ENCODE data around the gene SPINDOC. TPM values are rescaled to one million over a fixed set of nuclear protein-coding genes. Genes with fewer than 3 reads are reported as not detected.

SPINDOC gene
- total RNA-seq, 1 experiment from 2014 or later: 49.7 TPM

DNA sequence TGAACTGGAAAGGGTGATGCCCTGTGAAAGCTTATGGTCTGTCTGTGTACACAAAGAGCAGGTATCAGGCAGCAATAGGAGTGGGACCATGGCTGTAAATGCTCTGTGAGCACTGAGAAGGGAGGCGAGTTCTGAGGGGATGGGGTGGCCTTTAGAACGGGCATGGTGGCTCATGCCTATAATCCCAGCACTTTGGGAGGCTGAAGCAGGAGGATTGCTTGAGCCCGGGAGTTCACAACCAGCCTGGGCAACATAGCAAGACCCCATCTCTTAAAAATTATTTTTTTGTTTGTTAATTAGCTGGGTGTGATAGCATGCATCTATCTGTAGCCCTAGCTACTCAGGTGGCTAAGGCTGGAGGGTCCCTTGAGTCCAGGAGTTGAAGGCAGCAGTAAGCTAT, 3.5 kb downstream of the SPINDOC start:
- BruUV-seq (replicated peaks): no TSS peak
- ChIA-PET CTCF (interaction anchor here (0.6 kb wide), 1 partner anchor 29 kb away, joined by 5 read pairs; no protein-coding TSS in a partner anchor), POLR2A (ENCODE audit: unreplicated experiment) (no interaction called here)
- Histone ChIP-seq H3K9me2 (ENCODE audit: insufficient read depth) (no peaks in the 10 kb centered on the region), H3F3A (ENCODE audit: insufficient read depth, low read depth) (peaks cover 6% of the 10 kb centered on the region; the same call in 1 of the 2 replicates), H3K9me3 (ENCODE audit: insufficient read depth, low read depth) (no peaks in the 10 kb centered on the region), H3K4me1 (replicated peaks; ENCODE audit: insufficient read depth) (peaks cover 17% of the 10 kb centered on the region), H3K36me3 (ENCODE audit: low read depth) (0 out of 2 replicates have a peak, but pooled peaks cover 11% of the 10 kb centered on the region), H2AFZ (no peak overlapping the region), H3K4me2 (no peak overlapping the region), H3K4me3 (no peak overlapping the region), H3K27ac (no peak overlapping the region), H4K20me1 (ENCODE audit: insufficient read depth) (peaks cover 14% of the 10 kb centered on the region; the same call in 1 of the 2 replicates), H3K27me3 (ENCODE audit: insufficient read depth, low read depth) (no peaks in the 10 kb centered on the region), H3K79me2 (ENCODE audit: low read depth) (peaks cover 34% of the 10 kb centered on the region)
- DNase-seq: no peak
- intact Hi-C loops (cut with micrococcal nuclease; ENCODE audit: unreplicated experiment): no loop called here
- TF ChIP-seq, protein P1, sequence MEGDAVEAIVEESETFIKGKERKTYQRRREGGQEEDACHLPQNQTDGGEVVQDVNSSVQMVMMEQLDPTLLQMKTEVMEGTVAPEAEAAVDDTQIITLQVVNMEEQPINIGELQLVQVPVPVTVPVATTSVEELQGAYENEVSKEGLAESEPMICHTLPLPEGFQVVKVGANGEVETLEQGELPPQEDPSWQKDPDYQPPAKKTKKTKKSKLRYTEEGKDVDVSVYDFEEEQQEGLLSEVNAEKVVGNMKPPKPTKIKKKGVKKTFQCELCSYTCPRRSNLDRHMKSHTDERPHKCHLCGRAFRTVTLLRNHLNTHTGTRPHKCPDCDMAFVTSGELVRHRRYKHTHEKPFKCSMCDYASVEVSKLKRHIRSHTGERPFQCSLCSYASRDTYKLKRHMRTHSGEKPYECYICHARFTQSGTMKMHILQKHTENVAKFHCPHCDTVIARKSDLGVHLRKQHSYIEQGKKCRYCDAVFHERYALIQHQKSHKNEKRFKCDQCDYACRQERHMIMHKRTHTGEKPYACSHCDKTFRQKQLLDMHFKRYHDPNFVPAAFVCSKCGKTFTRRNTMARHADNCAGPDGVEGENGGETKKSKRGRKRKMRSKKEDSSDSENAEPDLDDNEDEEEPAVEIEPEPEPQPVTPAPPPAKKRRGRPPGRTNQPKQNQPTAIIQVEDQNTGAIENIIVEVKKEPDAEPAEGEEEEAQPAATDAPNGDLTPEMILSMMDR (conservative IDR thresholded peaks at IDR 0.05): no peak
- TF ChIP-seq EZH2 (IDR thresholded peaks at IDR 0.05; ENCODE audit: low read depth): no peak

DNA sequence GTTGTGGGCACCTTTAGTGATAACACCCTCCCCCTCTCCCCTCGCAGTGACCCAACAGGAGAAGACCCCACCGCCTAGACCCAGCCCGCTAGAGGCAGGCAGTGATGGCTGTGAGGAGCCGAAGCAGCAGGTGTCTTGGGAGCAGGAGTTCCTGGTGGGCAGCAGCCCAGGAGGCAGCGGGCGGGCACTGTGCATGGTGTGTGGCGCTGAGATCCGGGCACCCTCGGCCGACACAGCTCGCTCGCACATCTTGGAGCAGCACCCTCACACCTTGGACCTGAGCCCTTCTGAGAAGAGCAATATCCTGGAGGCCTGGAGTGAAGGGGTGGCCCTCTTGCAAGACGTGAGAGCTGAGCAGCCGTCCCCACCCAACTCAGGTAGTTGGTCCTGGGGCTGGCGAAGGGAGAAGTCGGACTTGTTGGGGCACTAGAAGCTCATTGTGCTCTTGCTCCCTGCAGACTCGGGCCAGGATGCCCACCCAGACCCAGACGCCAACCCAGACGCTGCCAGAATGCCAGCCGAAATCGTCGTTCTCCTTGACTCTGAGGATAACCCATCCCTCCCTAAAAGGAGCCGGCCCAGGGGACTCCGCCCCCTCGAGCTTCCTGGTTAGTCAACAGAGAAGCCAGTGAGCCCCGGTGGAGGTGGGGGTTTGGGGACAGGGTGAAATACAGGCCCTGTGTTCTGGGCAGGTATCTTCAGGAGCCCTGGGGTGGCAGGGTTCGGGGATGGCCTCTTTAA, 4.7 kb downstream of the SPINDOC start:
- Histone ChIP-seq H3K9me3 (ENCODE audit: insufficient read depth, low read depth) (no peaks in the 10 kb centered on the region), H3K4me3 (no peak overlapping the region), H3K27ac (no peak overlapping the region), H3K4me2 (no peak overlapping the region), H3K4me1 (replicated peaks; ENCODE audit: insufficient read depth) (peaks cover 13% of the 10 kb centered on the region), H3K9me2 (ENCODE audit: insufficient read depth) (no peaks in the 10 kb centered on the region), H3K36me3 (ENCODE audit: low read depth) (peaks cover 15% of the 10 kb centered on the region; the same call in 1 of the 2 replicates), H4K20me1 (ENCODE audit: insufficient read depth) (peaks cover 14% of the 10 kb centered on the region; the same call in 1 of the 2 replicates), H3K79me2 (ENCODE audit: low read depth) (peaks cover 34% of the 10 kb centered on the region), H2AFZ (no peak overlapping the region), H3K27me3 (ENCODE audit: insufficient read depth, low read depth) (no peaks in the 10 kb centered on the region), H3F3A (ENCODE audit: insufficient read depth, low read depth) (no peaks in the 10 kb centered on the region)
- ChIA-PET CTCF (no interaction called here), POLR2A (ENCODE audit: unreplicated experiment) (no interaction called here)
- no TSS peak for BruUV-seq (replicated peaks)
- TF ChIP-seq, protein P1 (conservative IDR thresholded peaks at IDR 0.05): no peak
- TF ChIP-seq EZH2 (IDR thresholded peaks at IDR 0.05; ENCODE audit: low read depth): no peak
- intact Hi-C loops (cut with micrococcal nuclease; ENCODE audit: unreplicated experiment): no loop called here
- DNase-seq: no peak

DNA sequence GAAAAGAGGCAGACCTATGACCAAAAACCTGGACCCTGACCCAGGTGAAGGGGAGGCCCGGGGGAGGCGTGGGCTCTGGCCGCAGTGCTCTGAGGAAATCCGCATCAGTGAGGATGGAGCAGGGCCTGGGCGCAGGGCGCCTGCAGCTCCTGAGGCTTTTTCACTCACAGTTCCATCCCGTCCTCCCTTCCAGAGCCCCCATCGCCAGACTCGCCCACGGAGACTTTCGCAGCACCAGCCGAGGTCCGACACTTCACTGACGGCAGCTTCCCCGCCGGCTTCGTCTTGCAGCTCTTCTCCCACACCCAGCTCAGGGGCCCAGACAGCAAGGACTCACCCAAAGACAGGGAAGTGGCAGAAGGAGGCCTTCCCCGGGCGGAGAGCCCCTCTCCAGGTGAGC, 5.4 kb downstream of the SPINDOC start:
- no peak overlapping the region for H3K27ac ChIP-seq
- CTCF ChIA-PET: no interaction called here
- H4K20me1 ChIP-seq (ENCODE audit: insufficient read depth): peaks cover 14% of the 10 kb centered on the region; the same call in 1 of the 2 replicates
- no peak for DNase-seq
- BruUV-seq (replicated peaks): no TSS peak
- intact Hi-C loops (cut with micrococcal nuclease; ENCODE audit: unreplicated experiment): no loop called here
- peaks cover 15% of the 10 kb centered on the region; the same call in 1 of the 2 replicates for H3K36me3 ChIP-seq (ENCODE audit: low read depth)
- H3K9me2 ChIP-seq (ENCODE audit: insufficient read depth): no peaks in the 10 kb centered on the region
- H3K79me2 ChIP-seq (ENCODE audit: low read depth): peaks cover 33% of the 10 kb centered on the region
- peaks cover 12% of the 10 kb centered on the region for H3K4me1 ChIP-seq (replicated peaks; ENCODE audit: insufficient read depth)
- POLR2A ChIA-PET (ENCODE audit: unreplicated experiment): no interaction called here
- no peaks in the 10 kb centered on the region for H3F3A ChIP-seq (ENCODE audit: insufficient read depth, low read depth)
- TF ChIP-seq, protein P1 (conservative IDR thresholded peaks at IDR 0.05): no peak
- no peak for TF ChIP-seq EZH2 (IDR thresholded peaks at IDR 0.05; ENCODE audit: low read depth)
- no peaks in the 10 kb centered on the region for H3K9me3 ChIP-seq (ENCODE audit: insufficient read depth, low read depth)
- no peaks in the 10 kb centered on the region for H3K27me3 ChIP-seq (ENCODE audit: insufficient read depth, low read depth)
- H3K4me2 ChIP-seq: no peak overlapping the region
- H2AFZ ChIP-seq: no peak overlapping the region
- H3K4me3 ChIP-seq: no peak overlapping the region
